Transverse colon (tissue), 4 donors: ENCODE results near the gene FCMR. TPM values are rescaled to one million over a fixed set of nuclear protein-coding genes. Genes with fewer than 3 reads are reported as not detected.

ENCODE experiments used
- DNase-seq: peaks from one replicate; pipeline ENCODE4 v3.0.0-alpha.2; 2019
- H3K27ac ChIP-seq, 4 donors: fragments of 200-600 bp; sonication (generic); 2 replicates each; pipeline ENCODE4 v1.5.1; 2016 to 2018; ENCODE audit warnings: inconsistent platforms in 4 of 4
- H3K27me3 ChIP-seq: fragments of 200-600 bp; sonication (generic); 2 replicates; pipeline ENCODE4 v1.5.1; 2017; ENCODE audit warnings: inconsistent platforms
- H3K36me3 ChIP-seq, 4 donors: fragments of 200-600 bp; sonication (generic); 2 replicates each; pipeline ENCODE4 v1.5.1; 2017 to 2019; ENCODE audit warnings: inconsistent platforms in 4 of 4
- H3K4me1 ChIP-seq, 4 donors: fragments of 200-600 bp; sonication (generic); 2 replicates each; pipeline ENCODE4 v1.5.1; 2017 to 2020; ENCODE audit warnings: inconsistent platforms in 4 of 4
- H3K4me3 ChIP-seq, 4 donors: fragments of 200-600 bp; sonication (generic); 1 replicate in 1 of 4; 2 replicates in 3 of 4; pipeline versions ENCODE4 v1.5.1 to v1.6.1; 2017 to 2019; ENCODE audit warnings: inconsistent platforms in 4 of 4
- H3K9me3 ChIP-seq, 2 donors: fragments of 200-600 bp; sonication (generic); 2 replicates each; pipeline ENCODE4 v1.5.1; 2017 to 2019; ENCODE audit warnings: inconsistent platforms in 2 of 2
- EP300 ChIP-seq: sonication (generic); formaldehyde crosslinking; IDR thresholded peaks from one replicate; pipeline ENCODE4 v1.6.1; 2017; ENCODE audit warnings: antibody characterized with exemption, low read depth
- POLR2A ChIP-seq: fragments of 450-650 bp; IDR thresholded peaks from one replicate; pipeline ENCODE4 v1.6.1; 2016; ENCODE audit warnings: antibody characterized with exemption, mild to moderate bottlenecking, moderate library complexity
- POLR2AphosphoS5 ChIP-seq, 3 donors: sonication (generic); formaldehyde crosslinking; IDR thresholded peaks; one replicate each; pipeline ENCODE4 v1.6.1; 2016; ENCODE audit warnings: antibody characterized with exemption in 3 of 3
- WGBS, 2 donors: methylation state at CpG; one replicate each; pipeline ENCODE4 v1.1.5; 2018; ENCODE audit warnings: low coverage in 1 of 2; 5-methylcytosine and 5-hydroxymethylcytosine counted together
- in situ Hi-C, 4 donors: fragments of 200-750 bp; cut with MboI; loops; one replicate each; pipeline versions ENCODE4 v1.15.0 to v1.15.1; 2017; ENCODE audit warnings: low sequenced_read_pairs in 3 of 4, low pct_ligation_motif_present in 1 of 4, low pct_unique_long_range_greater_than_20kb in 1 of 4
- intact Hi-C: fragments of 100-400 bp; cut with DNase I; formaldehyde crosslinking; loops from one replicate; pipeline ENCODE4 v1.15.1; 2023; ENCODE audit warnings: low total_unique reads
- total RNA-seq, 4 donors: library from RNA; depleted of rRNA; stranded (reverse); fragments of >200 nt; gene quantifications; one replicate each; pipeline ENCODE4 v1.1.0, GENCODE V29; 2016
- TF ChIP-seq, protein P1 (sequence below), 5 experiments: fragments of 200-600 bp in 3 of 5; fragments of 450-650 bp in 2 of 5; sonication (generic) in 3 of 5; IDR thresholded peaks; 1 replicate in 2 of 5; 2 replicates in 3 of 5; pipeline ENCODE4 v1.5.1; 2016 to 2017; ENCODE audit warnings: antibody characterized with exemption in 5 of 5, inconsistent platforms in 3 of 5, mild to moderate bottlenecking in 2 of 5, moderate library complexity in 1 of 5

Gene FCMR
- 10 to 100 TPM in 2 of 4 donors, 1 to 10 TPM in 1, under 1 TPM in 1; 1.00 to 51.6 (median 15.9) TPM for total RNA-seq

DNA sequence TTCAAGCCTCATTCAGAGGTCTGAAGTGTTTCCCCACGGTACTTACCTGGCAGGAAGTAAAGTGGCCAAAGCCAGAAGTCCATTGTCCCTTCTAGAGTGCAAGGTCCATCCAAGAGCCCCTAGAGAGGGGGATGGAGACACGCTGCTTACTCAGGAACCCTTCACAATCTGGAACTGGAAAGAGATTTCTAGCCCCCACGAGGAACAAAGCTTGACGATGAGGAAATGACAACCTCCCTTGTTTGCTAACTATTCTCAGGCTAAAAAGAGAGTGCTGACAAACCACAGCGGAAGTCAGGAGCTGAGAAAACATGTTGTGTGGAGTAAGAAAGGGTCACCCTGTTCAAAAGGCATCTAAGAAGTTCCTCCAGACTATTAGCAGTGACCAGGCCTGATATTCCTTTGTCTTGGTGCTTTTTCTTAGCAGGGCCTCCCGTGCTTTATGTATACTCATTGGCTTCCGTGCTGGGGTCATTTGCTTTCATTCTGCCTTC is at the start of gene FCMR:
Gene FCMR (minus strand): TSS at position 170 of the 494 bp plus-strand sequence. CDS start 87 bp downstream, at position 83.
- Histone ChIP-seq H3K36me3 (no peaks in the 10 kb centered on the region), H3K4me3 (peak within 1 kb of the TSS in 1 of 4 donors; percentile 33), H3K27me3 (no peaks in the 10 kb centered on the region), H3K9me3 (no peaks in the 10 kb centered on the region), H3K4me1 (peaks cover 0 to 17% (median 5%) of the 10 kb centered on the region in 4 donors), H3K27ac (peak within 1 kb of the TSS; percentile 63 to 77 (median 72))
- intact Hi-C loops (no loop called here), in situ Hi-C loops (loop anchor here in 2 of 4 donors (25.0 kb wide), 2 partner anchors 185 to 285 kb away; partner anchors contain the start of gene DYRK3 (in 1 of the 2))
- TF ChIP-seq POLR2A (peak; percentile 61), POLR2AphosphoS5 (IDR thresholded peaks at IDR 0.05) (peak; percentile 28 to 64 (median 60)), EP300 (no peak)
- WGBS, 2 donors = 41 to 51% methylated on average over 2 to 7 of the region's 7 CpGs
- peak; percentile 41 for DNase-seq

DNA sequence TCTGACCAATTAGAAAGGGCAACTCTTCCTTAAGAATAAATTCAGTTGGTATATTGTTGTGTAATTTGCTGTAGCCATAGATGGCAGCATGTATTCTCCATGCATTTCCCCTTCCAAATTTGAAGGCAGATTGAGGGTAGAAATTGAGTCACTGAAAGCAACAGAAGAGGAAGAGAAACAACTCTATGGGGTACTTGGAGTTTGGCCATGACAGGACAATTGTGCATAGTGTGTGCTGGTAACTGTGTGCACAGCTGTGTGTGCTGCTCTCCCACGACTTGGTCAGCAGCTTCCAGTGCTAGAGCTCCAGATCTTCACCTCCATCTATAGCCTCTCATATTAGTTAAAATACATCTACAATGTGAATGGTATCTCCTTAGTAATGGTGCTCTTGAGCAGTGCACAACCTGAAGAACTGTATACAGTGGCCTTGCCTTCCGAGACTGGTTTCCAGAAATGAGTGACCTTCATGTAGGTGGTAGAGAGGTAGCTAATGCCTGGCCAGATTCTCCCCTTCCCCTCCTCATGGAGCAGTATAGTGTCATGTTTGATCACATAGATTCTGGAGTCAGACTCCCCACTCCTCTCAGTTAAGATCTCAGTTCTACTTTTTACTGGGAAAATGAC is 49.4 kb upstream of the FCMR start:
- in situ Hi-C loops = no loop called here

GRCh38 chr1:206970446-206970845 is 48.7 kb upstream of the FCMR start, which contains the start of gene FCAMR:
Gene FCAMR (minus strand): TSS chr1:206970460. CDS start chr1:206970125, 335 bp downstream.
- no peaks in the 10 kb centered on the region for H3K9me3 ChIP-seq
- TF ChIP-seq POLR2A = no peak
- TF ChIP-seq, protein P1, sequence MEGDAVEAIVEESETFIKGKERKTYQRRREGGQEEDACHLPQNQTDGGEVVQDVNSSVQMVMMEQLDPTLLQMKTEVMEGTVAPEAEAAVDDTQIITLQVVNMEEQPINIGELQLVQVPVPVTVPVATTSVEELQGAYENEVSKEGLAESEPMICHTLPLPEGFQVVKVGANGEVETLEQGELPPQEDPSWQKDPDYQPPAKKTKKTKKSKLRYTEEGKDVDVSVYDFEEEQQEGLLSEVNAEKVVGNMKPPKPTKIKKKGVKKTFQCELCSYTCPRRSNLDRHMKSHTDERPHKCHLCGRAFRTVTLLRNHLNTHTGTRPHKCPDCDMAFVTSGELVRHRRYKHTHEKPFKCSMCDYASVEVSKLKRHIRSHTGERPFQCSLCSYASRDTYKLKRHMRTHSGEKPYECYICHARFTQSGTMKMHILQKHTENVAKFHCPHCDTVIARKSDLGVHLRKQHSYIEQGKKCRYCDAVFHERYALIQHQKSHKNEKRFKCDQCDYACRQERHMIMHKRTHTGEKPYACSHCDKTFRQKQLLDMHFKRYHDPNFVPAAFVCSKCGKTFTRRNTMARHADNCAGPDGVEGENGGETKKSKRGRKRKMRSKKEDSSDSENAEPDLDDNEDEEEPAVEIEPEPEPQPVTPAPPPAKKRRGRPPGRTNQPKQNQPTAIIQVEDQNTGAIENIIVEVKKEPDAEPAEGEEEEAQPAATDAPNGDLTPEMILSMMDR (IDR thresholded peaks at IDR 0.05) = no peak
- TF ChIP-seq POLR2AphosphoS5 (IDR thresholded peaks at IDR 0.05) = no peak
- TF ChIP-seq EP300 = no peak
- intact Hi-C loops (no loop called here), in situ Hi-C loops (no loop called here)
- H3K36me3 ChIP-seq = no peaks in the 10 kb centered on the region
- H3K4me3 ChIP-seq = no peak within 1 kb of the TSS
- no peak for DNase-seq
- WGBS, 2 donors = 71 to 78% methylated on average over 1 to 2 of the region's 2 CpGs
- peak within 1 kb of the TSS; percentile 77 to 83 (median 81) for H3K27ac ChIP-seq
- peaks cover 17 to 81% (median 53%) of the 10 kb centered on the region in 4 donors for H3K4me1 ChIP-seq
- H3K27me3 ChIP-seq = no peaks in the 10 kb centered on the region

More for the DNA sequence above, 49.4 kb upstream of the FCMR start:
- Histone ChIP-seq H3K27ac (peak overlapping the region in 2 of 4 donors; percentile 73 to 80), H3K9me3 (no peaks in the 10 kb centered on the region), H3K36me3 (no peaks in the 10 kb centered on the region), H3K4me3 (no peak overlapping the region), H3K4me1 (peaks cover 17 to 85% (median 53%) of the 10 kb centered on the region in 4 donors), H3K27me3 (no peaks in the 10 kb centered on the region)
- TF ChIP-seq, protein P1 (IDR thresholded peaks at IDR 0.05) = no peak
- 49% methylated on average over 2 of the region's 2 CpGs; no CpG with 5 or more reads in 1 of the 2 donors for WGBS, 2 donors
- intact Hi-C loops = no loop called here
- DNase-seq = no peak

DNA sequence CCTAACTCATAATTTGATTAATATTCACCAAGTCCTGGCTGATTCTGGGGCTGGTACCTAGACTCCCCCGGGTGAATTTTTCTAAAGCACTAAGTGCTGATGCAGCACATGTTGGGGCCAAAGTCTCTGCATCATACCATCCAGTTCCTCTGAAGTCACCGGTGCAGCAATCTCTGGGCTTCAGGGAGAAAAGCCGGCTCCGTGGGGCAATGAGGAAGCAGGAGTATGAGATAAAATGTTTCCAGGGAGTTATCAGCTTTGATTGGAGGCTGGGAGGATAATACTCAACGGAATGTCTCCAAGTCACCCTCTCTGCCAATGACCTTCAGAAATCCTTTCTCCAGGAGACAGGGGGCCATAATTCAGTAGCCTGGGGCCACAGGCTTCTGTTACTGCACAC is 47.3 kb upstream of the FCMR start:
- intact Hi-C loops = no loop called here
- in situ Hi-C loops = no loop called here
- H3K27ac ChIP-seq = peak overlapping the region; percentile 77 to 83 (median 81)
- TF ChIP-seq POLR2AphosphoS5 (IDR thresholded peaks at IDR 0.05) (peak in 2 of 3 donors; percentile 33 to 58), EP300 (no peak)
- peaks cover 17 to 73% (median 58%) of the 10 kb centered on the region in 4 donors for H3K4me1 ChIP-seq
- H3K4me3 ChIP-seq = no peak overlapping the region
- peak; percentile 82 for DNase-seq
- H3K36me3 ChIP-seq = no peaks in the 10 kb centered on the region
- H3K9me3 ChIP-seq = no peaks in the 10 kb centered on the region
- 69% methylated on average over 5 of the region's 5 CpGs; no CpG with 5 or more reads in 1 of the 2 donors for WGBS, 2 donors
- H3K27me3 ChIP-seq = no peaks in the 10 kb centered on the region

- intact Hi-C loops (no loop called here), in situ Hi-C loops (no loop called here)
- no peaks in the 10 kb centered on the region for H3K27me3 ChIP-seq
- H3K27ac ChIP-seq = peak overlapping the region; percentile 74 to 83 (median 80)
- no peaks in the 10 kb centered on the region for H3K36me3 ChIP-seq
- DNase-seq = no peak
- no peaks in the 10 kb centered on the region for H3K9me3 ChIP-seq
- TF ChIP-seq EP300 (no peak), POLR2AphosphoS5 (IDR thresholded peaks at IDR 0.05) (no peak), POLR2A (no peak)
- TF ChIP-seq, protein P1 (IDR thresholded peaks at IDR 0.05) = no peak
- H3K4me3 ChIP-seq = no peak overlapping the region
- H3K4me1 ChIP-seq = peaks cover 12 to 75% (median 53%) of the 10 kb centered on the region in 4 donors
- WGBS, 2 donors = 44 to 45% methylated on average over 3 to 8 of the region's 8 CpGs
Observed at GRCh38 chr1:206967096-206967849, 45.5 kb upstream of the FCMR start.
